ENCODE measurements around the gene GBA3.

GBA3 gene

GRCh38 chr4:22842360-22843018 lies 149.8 kb downstream of the GBA3 start:
- H3K36me3 ChIP-seq (ENCODE audit: control insufficient read depth, insufficient read depth, low read length) = no peaks in the 10 kb centered on the region
- H3K4me1 ChIP-seq (ENCODE audit: control insufficient read depth, insufficient read depth, low read length, poor library complexity, severe bottlenecking) = no peaks in the 10 kb centered on the region
- 88 to 92% methylated on average over 1 to 2 of the region's 5 CpGs for WGBS, 2 experiments (ENCODE audit: insufficient coverage in 2 of 2)
- H3K27ac ChIP-seq (ENCODE audit: low read depth, low read length, severe bottlenecking) = no peak overlapping the region
- no peaks in the 10 kb centered on the region for H3K9me3 ChIP-seq (ENCODE audit: control insufficient read depth, low read length)
- no peak overlapping the region for H3K4me3 ChIP-seq (ENCODE audit: extremely low read depth, insufficient read depth, low read length, poor library complexity, severe bottlenecking)

- no peak overlapping the region for H3K27ac ChIP-seq (ENCODE audit: low read depth, low read length, severe bottlenecking)
- no peaks in the 10 kb centered on the region for H3K4me1 ChIP-seq (ENCODE audit: control insufficient read depth, insufficient read depth, low read length, poor library complexity, severe bottlenecking)
- WGBS, 2 experiments (ENCODE audit: insufficient coverage in 2 of 2) = no CpG with 5 or more reads among the region's 1 CpG
Measured at GRCh38 chr4:22848332-22848731, 155.6 kb downstream of the GBA3 start.

GRCh38 chr4:22850055-22850454 lies 157.3 kb downstream of the GBA3 start:
- Histone ChIP-seq H3K36me3 (ENCODE audit: control insufficient read depth, insufficient read depth, low read length) (no peaks in the 10 kb centered on the region), H3K9me3 (ENCODE audit: control insufficient read depth, low read length) (no peaks in the 10 kb centered on the region), H3K27ac (ENCODE audit: low read depth, low read length, severe bottlenecking) (no peak overlapping the region), H3K4me1 (ENCODE audit: control insufficient read depth, insufficient read depth, low read length, poor library complexity, severe bottlenecking) (no peaks in the 10 kb centered on the region), H3K4me3 (ENCODE audit: extremely low read depth, insufficient read depth, low read length, poor library complexity, severe bottlenecking) (no peak overlapping the region)

More at GRCh38 chr4:22848332-22848731, 155.6 kb downstream of the GBA3 start:
- no peak overlapping the region for H3K4me3 ChIP-seq (ENCODE audit: extremely low read depth, insufficient read depth, low read length, poor library complexity, severe bottlenecking)
- H3K9me3 ChIP-seq (ENCODE audit: control insufficient read depth, low read length) = no peaks in the 10 kb centered on the region
- H3K36me3 ChIP-seq (ENCODE audit: control insufficient read depth, insufficient read depth, low read length) = no peaks in the 10 kb centered on the region

GRCh38 chr4:22850630-22851029 lies 157.9 kb downstream of the GBA3 start:
- no peak overlapping the region for H3K4me3 ChIP-seq (ENCODE audit: extremely low read depth, insufficient read depth, low read length, poor library complexity, severe bottlenecking)
- no peaks in the 10 kb centered on the region for H3K36me3 ChIP-seq (ENCODE audit: control insufficient read depth, insufficient read depth, low read length)
- no peaks in the 10 kb centered on the region for H3K9me3 ChIP-seq (ENCODE audit: control insufficient read depth, low read length)
- no peak overlapping the region for H3K27ac ChIP-seq (ENCODE audit: low read depth, low read length, severe bottlenecking)
- H3K4me1 ChIP-seq (ENCODE audit: control insufficient read depth, insufficient read depth, low read length, poor library complexity, severe bottlenecking) = no peaks in the 10 kb centered on the region
- 71 to 90% methylated on average over 1 of the region's 2 CpGs for WGBS, 2 experiments (ENCODE audit: insufficient coverage in 2 of 2)

- H3K27ac ChIP-seq (ENCODE audit: low read depth, low read length, severe bottlenecking) = no peak overlapping the region
- H3K4me3 ChIP-seq (ENCODE audit: extremely low read depth, insufficient read depth, low read length, poor library complexity, severe bottlenecking) = no peak overlapping the region
- WGBS, 2 experiments (ENCODE audit: insufficient coverage in 2 of 2) = no CpG with 5 or more reads among the region's 2 CpGs
- H3K9me3 ChIP-seq (ENCODE audit: control insufficient read depth, low read length) = no peaks in the 10 kb centered on the region
- no peaks in the 10 kb centered on the region for H3K4me1 ChIP-seq (ENCODE audit: control insufficient read depth, insufficient read depth, low read length, poor library complexity, severe bottlenecking)
- no peaks in the 10 kb centered on the region for H3K36me3 ChIP-seq (ENCODE audit: control insufficient read depth, insufficient read depth, low read length)
Measured at GRCh38 chr4:22857411-22857810, 164.7 kb downstream of the GBA3 start.

GRCh38 chr4:22859318-22859717 lies 166.6 kb downstream of the GBA3 start:
- Histone ChIP-seq H3K36me3 (ENCODE audit: control insufficient read depth, insufficient read depth, low read length) (no peaks in the 10 kb centered on the region), H3K4me3 (ENCODE audit: extremely low read depth, insufficient read depth, low read length, poor library complexity, severe bottlenecking) (no peak overlapping the region), H3K4me1 (ENCODE audit: control insufficient read depth, insufficient read depth, low read length, poor library complexity, severe bottlenecking) (no peaks in the 10 kb centered on the region), H3K27ac (ENCODE audit: low read depth, low read length, severe bottlenecking) (no peak overlapping the region), H3K9me3 (ENCODE audit: control insufficient read depth, low read length) (no peaks in the 10 kb centered on the region)
- WGBS, 2 experiments (ENCODE audit: insufficient coverage in 2 of 2) = no CpG with 5 or more reads among the region's 2 CpGs
